Fibroblast of peridontal ligament (primary cell): ENCODE data around the gene RAD51AP2.
"Not testable (repeated sequence)": the region's sequence is repeated elsewhere in the genome, so short reads cannot be mapped to it uniquely, and the experiment has no call there.

ENCODE experiments used
- DNase-seq: peaks from one replicate; pipeline ENCODE4 v3.0.0-alpha.2; 2010; ENCODE audit errors: extremely low read depth

Gene RAD51AP2

DNA sequence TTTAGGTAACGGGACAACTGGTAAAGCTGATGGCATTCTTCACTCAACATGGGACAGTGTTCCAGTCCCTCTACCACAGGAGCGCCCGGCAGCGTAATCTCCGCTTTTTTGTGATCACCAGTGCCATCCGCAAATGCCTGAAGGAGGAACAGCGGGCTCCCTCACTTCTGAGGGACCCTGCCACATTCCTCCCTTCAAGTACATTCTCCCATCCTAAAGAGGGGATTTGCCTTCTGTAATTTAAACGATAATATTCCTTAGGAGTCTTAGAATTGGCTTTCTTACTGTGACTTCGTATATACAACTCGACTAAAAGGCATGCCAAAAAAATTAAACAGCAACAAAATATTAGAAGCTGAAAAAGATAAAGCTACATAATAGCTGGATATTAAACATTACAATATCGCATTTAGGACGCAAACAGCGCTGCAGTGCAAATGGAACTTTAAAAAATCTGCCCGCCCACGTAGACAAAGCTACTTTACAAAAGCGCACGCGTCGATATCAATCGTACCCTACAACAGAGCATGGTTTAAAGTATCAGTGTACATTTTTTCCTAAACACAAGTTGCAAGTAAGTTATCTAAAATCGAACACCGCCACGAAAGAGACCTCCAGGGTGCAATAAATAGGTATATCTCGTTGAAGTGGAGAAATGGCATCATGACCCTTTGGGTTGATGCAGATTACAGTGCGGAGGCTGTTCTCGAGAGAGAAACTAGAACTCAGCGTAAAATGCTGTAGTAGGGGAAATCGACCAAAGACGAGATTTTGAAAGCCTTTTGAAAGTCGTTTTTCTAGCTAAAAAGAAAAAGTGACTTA is 20.0 kb upstream of the RAD51AP2 start:
- peak; percentile 51 for DNase-seq

DNA sequence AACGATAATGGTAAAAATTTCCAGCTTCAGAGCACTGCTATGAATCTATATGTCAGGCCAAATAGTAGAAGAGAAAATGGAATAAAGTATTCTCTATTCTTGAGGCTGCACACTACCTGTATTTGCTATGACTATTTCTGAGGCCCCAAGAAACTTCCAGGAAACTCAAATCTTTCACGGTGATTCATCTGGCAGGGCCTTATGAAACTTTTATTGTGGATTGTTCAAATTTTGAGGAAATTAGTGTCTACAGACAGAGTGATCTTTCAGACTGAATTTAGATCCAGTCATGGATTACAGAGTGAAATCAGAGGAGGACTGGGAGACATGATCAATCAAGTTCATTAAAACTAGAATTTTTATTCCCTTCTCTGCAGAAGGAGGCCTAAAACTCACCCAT is 18.2 kb upstream of the RAD51AP2 start:
- no peak for DNase-seq

GRCh38 chr2:17533546-17533945 is 15.3 kb upstream of the RAD51AP2 start:
- DNase-seq, result no peak

- DNase-seq, result no peak
These were observed 11.5 kb upstream of the RAD51AP2 start for GRCh38 chr2:17529771-17530170.

DNA sequence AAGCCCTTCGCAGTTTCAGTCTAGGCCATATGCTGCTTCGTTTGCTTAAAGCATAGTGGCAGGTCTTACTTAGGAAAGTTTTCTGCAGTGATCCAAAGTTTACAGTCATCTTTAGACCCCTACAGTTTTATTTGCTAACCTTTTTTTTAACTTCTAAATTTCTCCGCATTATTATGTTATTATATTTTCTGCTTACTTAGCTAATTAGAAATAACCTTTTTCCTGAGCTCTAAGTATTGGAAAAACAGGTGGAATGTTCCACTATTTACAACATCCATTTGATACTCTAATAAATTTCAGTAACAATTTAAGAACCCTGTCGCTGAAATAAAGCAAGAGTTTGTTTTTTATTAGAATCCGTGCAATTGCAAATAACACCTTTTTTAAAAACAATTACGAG is 4.1 kb upstream of the RAD51AP2 start:
- no peak for DNase-seq

- no peak for DNase-seq
These were observed 3.4 kb upstream of the RAD51AP2 start for GRCh38 chr2:17521621-17522020.

- no peak for DNase-seq
These were observed 2.5 kb upstream of the RAD51AP2 start for GRCh38 chr2:17520761-17521160.

GRCh38 chr2:17519486-17519885 is 1.2 kb upstream of the RAD51AP2 start:
- DNase-seq, result no peak

DNA sequence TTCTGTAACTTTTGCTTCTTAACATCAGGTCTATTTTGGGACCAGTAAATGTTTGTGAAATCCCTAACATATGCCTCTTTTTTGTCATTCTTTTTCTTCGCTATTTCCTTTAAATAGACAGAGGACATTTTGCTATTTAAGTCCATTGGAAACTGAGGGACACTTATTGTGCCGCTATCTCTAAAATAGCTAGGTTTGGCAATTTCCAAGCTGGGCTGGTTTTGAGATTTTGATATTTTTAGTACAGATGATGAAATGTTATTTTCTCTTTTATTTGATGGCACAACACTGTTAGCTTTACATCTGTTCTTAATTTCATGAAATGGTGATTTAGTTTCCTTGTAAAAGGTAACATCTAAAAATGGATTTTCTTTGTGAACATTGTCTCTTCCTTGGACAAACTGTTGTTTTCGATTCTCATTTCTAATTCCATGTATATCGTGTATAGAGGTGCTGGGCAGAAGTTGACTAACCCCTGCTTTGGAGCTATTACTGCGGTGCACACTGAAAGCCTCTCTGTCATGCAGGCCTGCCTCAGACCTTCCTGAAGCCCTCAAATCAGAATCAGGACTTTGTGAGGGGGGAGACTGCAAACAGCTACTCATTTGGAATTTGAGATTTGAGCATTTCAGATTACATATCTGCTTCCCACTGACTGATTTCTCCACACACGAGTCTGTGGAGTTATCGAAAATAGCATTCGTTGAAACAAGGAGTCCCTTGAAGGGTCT is 594 bp downstream of the RAD51AP2 start:
- DNase-seq, result peak; percentile 1

DNA sequence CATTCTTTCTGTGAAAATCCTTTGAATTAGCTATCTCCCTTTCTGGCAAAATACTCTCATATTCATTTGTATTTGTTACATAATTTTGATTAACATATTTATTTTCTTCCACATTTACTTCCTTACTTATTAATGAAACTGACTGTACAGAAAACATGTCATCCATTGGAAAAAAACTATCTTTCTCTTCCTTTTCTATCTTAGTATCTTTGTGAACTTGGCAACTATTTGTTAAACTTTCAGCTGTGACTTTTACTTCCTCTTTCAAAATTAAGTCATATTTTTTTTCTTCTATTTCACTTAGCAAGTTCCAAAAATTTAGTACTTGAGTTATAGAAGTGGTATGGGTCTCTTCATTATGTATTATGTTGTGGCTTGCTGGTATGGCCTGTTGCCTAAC is 2.6 kb downstream of the RAD51AP2 start:
- DNase-seq, result no peak

DNA sequence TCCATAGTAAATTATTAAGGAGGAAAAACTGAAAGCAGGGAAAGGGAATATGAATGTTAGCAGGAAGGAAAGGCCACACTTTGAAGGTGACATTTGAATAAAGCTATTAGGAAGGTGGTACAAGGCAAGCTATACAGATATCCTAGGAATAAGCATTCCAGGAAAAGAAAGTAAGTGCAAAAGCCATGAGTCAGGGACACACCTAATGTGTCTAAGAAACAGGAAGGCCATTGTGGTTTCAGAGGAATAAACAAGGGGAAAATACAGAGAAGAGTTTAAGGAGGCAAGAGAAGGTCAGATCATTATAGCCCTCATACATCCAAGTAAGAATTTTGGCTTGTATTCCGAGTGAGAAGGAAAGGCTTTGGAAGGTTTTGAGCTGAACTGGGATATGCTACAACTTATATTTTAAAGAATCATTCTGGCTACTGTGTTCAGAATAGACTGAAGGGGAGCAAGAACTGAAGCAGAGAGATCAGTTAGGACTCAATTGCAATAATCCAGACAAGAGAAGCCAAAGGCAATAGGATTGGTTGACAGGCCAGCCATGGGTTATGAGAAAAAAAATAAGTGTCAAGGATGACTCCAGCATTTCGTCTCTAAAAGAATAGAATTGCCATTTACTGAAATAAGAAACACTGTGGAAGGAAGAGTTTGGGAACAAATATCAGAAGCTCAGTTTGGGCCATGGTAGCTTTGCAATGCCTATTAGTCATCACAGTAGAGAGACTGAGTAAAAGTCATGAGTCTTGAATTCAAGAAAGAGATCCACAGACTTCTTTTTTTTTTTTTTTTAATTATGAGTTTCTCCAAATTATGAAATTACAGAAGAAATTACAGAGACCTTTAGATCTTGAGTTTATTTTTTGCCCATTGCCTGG is 11.3 kb downstream of the RAD51AP2 start:
- no peak for DNase-seq

DNA sequence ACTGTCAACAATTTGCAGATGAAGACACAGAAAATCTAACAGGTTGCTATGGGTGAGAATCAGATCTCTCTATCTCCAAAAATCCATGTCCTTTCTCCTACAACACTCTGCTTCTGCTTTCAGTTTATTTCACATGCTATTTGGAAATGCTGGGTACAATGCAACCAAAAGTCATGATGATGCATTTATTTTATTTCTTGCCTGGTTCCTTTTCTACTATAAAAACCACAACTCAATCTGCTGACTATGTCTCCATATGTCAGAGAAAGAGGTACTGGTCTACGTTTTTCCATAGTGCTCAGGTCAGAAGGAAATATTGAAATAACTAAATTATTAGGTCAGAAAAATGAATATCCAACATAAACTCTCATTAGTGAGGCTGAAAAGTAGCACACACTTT is 20.5 kb downstream of the RAD51AP2 start:
- DNase-seq, result no peak

DNA sequence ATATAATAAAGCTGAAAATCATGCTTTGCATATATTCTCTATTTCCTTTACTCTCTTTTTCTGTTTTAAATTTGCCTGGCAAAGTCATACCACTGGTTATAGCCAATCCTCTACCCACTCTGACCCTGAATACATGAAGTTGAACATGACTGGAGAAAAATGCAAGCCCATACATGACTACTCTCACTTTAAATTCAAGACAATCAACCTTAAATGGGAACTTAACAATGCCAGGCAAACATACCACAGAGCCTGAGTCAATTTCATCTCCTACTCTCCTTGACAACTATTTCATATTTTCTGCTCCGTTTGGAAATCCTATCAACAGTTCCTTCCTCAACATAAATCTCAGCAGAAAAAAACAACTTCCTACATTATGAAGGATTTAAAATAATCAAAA is 22.6 kb downstream of the RAD51AP2 start:
- no peak for DNase-seq

GRCh38 chr2:17490165-17490564 is 28.1 kb downstream of the RAD51AP2 start:
- DNase-seq, result not testable (repeated sequence)

GRCh38 chr2:17488610-17489009 is 29.6 kb downstream of the RAD51AP2 start:
- not testable (repeated sequence) for DNase-seq

DNA sequence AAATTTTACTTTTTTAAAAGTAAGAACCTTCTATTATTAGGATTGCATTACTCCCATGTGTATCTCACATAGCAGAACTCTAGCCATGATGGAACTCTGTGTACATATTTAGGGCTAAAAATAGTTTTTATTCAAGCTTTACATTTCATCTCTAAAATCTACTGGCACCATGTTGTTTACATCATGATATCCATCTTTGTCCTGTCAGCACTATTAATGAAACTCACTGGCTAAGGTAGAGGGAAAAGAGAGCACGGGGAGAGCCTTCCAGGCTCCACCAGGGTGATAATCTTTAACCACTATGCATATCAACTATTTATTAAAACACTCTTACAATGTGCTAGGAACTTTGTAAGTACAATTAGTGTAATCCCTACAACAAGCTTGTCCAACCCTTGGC is 34.7 kb downstream of the RAD51AP2 start:
- DNase-seq, result no peak

DNA sequence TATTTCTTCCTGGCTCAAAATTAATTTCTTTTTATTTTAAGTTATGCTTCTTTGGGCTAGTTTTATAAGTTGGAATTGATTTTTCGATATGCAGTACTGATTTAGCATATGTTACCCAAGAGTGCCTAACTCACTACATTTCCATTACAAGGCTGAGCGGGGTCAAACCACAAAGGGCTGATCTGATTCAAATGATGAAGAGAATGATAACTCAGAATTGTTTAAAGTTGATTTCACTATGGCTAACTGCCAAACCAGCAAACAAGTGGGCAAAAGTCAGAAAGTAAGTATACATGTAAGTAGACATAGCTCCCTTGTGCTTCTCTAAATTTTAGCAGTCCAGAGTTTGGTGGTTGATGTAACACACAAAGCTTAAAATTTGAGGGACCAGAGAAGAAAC is 35.6 kb downstream of the RAD51AP2 start:
- no peak for DNase-seq

GRCh38 chr2:17479875-17480274 is 38.4 kb downstream of the RAD51AP2 start:
- DNase-seq, result no peak

DNA sequence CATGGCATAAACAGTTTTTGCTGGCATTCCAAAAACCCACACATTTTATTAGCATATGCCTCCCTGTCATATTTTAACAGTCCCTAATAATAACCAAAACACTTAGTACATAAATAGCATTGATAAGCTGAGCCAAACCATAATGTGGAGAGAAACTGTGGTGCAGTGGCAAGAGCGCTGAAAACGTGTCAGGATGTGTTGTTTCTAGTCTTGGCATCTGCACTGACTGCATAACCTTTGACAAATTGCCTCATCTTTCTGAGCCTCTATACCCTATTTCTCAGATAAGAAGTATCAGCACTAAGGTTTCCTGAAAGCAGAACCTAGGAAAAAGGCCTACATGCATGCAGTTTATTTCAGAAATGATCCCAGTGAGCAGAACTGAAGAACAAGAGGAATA is 41.4 kb downstream of the RAD51AP2 start:
- no peak for DNase-seq

GRCh38 chr2:17476064-17476463 is 42.2 kb downstream of the RAD51AP2 start:
- DNase-seq, result no peak

GRCh38 chr2:17475286-17475685 is 43.0 kb downstream of the RAD51AP2 start:
- no peak for DNase-seq

- DNase-seq, result no peak
These were observed 46.3 kb downstream of the RAD51AP2 start for GRCh38 chr2:17471979-17472378.
